Measurements from ENCODE around the gene ADD1.

GRCh38 chr4:2865196-2865780 is 21.6 kb downstream of the ADD1 start:
- no peak for TF ChIP-seq CTCF (IDR thresholded peaks at IDR 0.05)
- TF ChIP-seq EZH2 (IDR thresholded peaks at IDR 0.05; ENCODE audit: borderline replicate concordance, insufficient read depth, low read depth, low read length, poor library complexity, severe bottlenecking): no peak
